Lower lobe of right lung (tissue), 2 donors: Measurements from ENCODE around the gene CMIP. TPM values are rescaled to one million over a fixed set of nuclear protein-coding genes. Genes with fewer than 3 reads are reported as not detected.

ENCODE experiments used
- ATAC-seq, 2 donors: fragments of 200-7000 bp; cut with Tn5 transposase; one replicate each; pipeline ENCODE4 v1.9.1; 2020 to 2022; ENCODE audit warnings: mild to moderate bottlenecking in 2 of 2, moderate library complexity in 2 of 2
- DNase-seq: peaks from one replicate; pipeline ENCODE4 v3.0.0-alpha.2; 2020
- H3K27ac ChIP-seq: fragments of 200-600 bp; one replicate; pipeline ENCODE4 v1.8.0; 2022
- H3K27me3 ChIP-seq: fragments of 200-600 bp; one replicate; pipeline ENCODE4 v1.8.0; 2022; ENCODE audit warnings: low read depth
- H3K36me3 ChIP-seq: fragments of 200-600 bp; one replicate; pipeline ENCODE4 v1.8.0; 2022; ENCODE audit warnings: mild to moderate bottlenecking
- H3K4me1 ChIP-seq: fragments of 200-600 bp; one replicate; pipeline ENCODE4 v1.8.0; 2022
- H3K4me3 ChIP-seq: fragments of 200-600 bp; one replicate; pipeline ENCODE4 v1.8.0; 2022; ENCODE audit warnings: mild to moderate bottlenecking
- H3K9me3 ChIP-seq: fragments of 200-600 bp; one replicate; pipeline ENCODE4 v1.8.0; 2022
- CTCF ChIP-seq: fragments of 200-600 bp; IDR thresholded peaks from one replicate; pipeline ENCODE4 v1.8.0; 2022; ENCODE audit warnings: antibody characterized with exemption, mild to moderate bottlenecking
- intact Hi-C: fragments of 100-400 bp; cut with DNase I; formaldehyde crosslinking; loops from one replicate; pipeline ENCODE4 v1.11.0; 2022
- total RNA-seq: library from RNA; stranded (reverse); fragmentation: NEBNext Ultra II Directional; extraction: Animal tissue kit (Norgen Biotek cat#: 25700); gene quantifications from one replicate; pipeline ENCODE4 v1.2.1, GENCODE V29; 2021
- donor health status: DM: no; HTN: yes; CAD: no; lungs with severe emphysema.

CMIP gene
- total RNA-seq, 1 donor from 2014 or later, result 77.4 TPM

GRCh38 chr16:81711657-81712319 is 267.2 kb downstream of the CMIP start:
- intact Hi-C loops, result no loop called here
- Histone ChIP-seq H3K36me3 (peaks cover 34% of the 10 kb centered on the region), H3K27ac (no peak overlapping the region), H3K9me3 (no peaks in the 10 kb centered on the region), H3K4me1 (peaks cover 7% of the 10 kb centered on the region), H3K4me3 (no peak overlapping the region), H3K27me3 (no peaks in the 10 kb centered on the region)
- TF ChIP-seq CTCF, result no peak
- DNase-seq (no peak), ATAC-seq (peak; percentile 46)

- intact Hi-C loops, result no loop called here
- peaks cover 6% of the 10 kb centered on the region for H3K4me1 ChIP-seq
- no peak for DNase-seq
- ATAC-seq, result no peak
- no peak overlapping the region for H3K4me3 ChIP-seq
- peaks cover 25% of the 10 kb centered on the region for H3K36me3 ChIP-seq
- no peaks in the 10 kb centered on the region for H3K27me3 ChIP-seq
- TF ChIP-seq CTCF, result no peak
- H3K27ac ChIP-seq, result no peak overlapping the region
- H3K9me3 ChIP-seq, result no peaks in the 10 kb centered on the region
Measured at GRCh38 chr16:81712681-81713080, 268.1 kb downstream of the CMIP start.

- no peak overlapping the region for H3K4me3 ChIP-seq
- ATAC-seq (no peak), DNase-seq (no peak)
- peaks cover 19% of the 10 kb centered on the region for H3K36me3 ChIP-seq
- no peak overlapping the region for H3K27ac ChIP-seq
- H3K27me3 ChIP-seq, result no peaks in the 10 kb centered on the region
- no peaks in the 10 kb centered on the region for H3K9me3 ChIP-seq
- TF ChIP-seq CTCF, result no peak
- peaks cover 5% of the 10 kb centered on the region for H3K4me1 ChIP-seq
- intact Hi-C loops, result no loop called here
Measured at GRCh38 chr16:81713295-81713772, 268.7 kb downstream of the CMIP start.

- no peak for ATAC-seq
- H3K36me3 ChIP-seq, result peaks cover 14% of the 10 kb centered on the region
- TF ChIP-seq CTCF, result no peak
- no peak overlapping the region for H3K27ac ChIP-seq
- H3K4me1 ChIP-seq, result peaks cover 9% of the 10 kb centered on the region
- no peaks in the 10 kb centered on the region for H3K27me3 ChIP-seq
- DNase-seq, result no peak
- intact Hi-C loops, result no loop called here
- no peak overlapping the region for H3K4me3 ChIP-seq
- no peaks in the 10 kb centered on the region for H3K9me3 ChIP-seq
Measured at GRCh38 chr16:81713796-81714195, 269.2 kb downstream of the CMIP start.

GRCh38 chr16:81714583-81714982 is 270.0 kb downstream of the CMIP start:
- peaks cover 11% of the 10 kb centered on the region for H3K4me1 ChIP-seq
- H3K9me3 ChIP-seq, result no peaks in the 10 kb centered on the region
- ATAC-seq, result no peak
- no peak for TF ChIP-seq CTCF
- intact Hi-C loops, result no loop called here
- H3K4me3 ChIP-seq, result no peak overlapping the region
- H3K27me3 ChIP-seq, result no peaks in the 10 kb centered on the region
- peaks cover 6% of the 10 kb centered on the region for H3K36me3 ChIP-seq
- DNase-seq, result no peak
- no peak overlapping the region for H3K27ac ChIP-seq
